Endodermal cell (in vitro differentiated cells): ENCODE results near the gene NRP1. TPM values are rescaled to one million over a fixed set of nuclear protein-coding genes. Genes with fewer than 3 reads are reported as not detected.

Experiments used
- DNase-seq: peaks from one replicate; pipeline ENCODE4 v3.0.0-alpha.2; 2017
- H3K27ac ChIP-seq: 2 replicates; pipeline ENCODE4 v1.5.1; 2013; ENCODE audit warnings: mild to moderate bottlenecking, low read depth, low read length, moderate library complexity
- H3K27me3 ChIP-seq: 2 replicates; pipeline ENCODE4 v1.6.1; 2013; ENCODE audit warnings: mild to moderate bottlenecking, low read length, moderate library complexity; ENCODE audit not compliant: insufficient read depth, control insufficient read depth, poor library complexity, severe bottlenecking
- H3K36me3 ChIP-seq: 2 replicates; pipeline ENCODE4 v1.7.0; 2013; ENCODE audit warnings: mild to moderate bottlenecking, low read length, moderate library complexity; ENCODE audit not compliant: control insufficient read depth, insufficient read depth
- H3K4me1 ChIP-seq: one replicate; pipeline ENCODE4 v1.7.0; 2013; ENCODE audit warnings: low read length; ENCODE audit not compliant: control insufficient read depth, insufficient read depth
- H3K4me3 ChIP-seq: 2 replicates; pipeline ENCODE4 v1.5.1; 2013; ENCODE audit warnings: mild to moderate bottlenecking, low read length, moderate library complexity
- H3K9ac ChIP-seq: 2 replicates; pipeline ENCODE4 v1.6.1; 2013; ENCODE audit warnings: mild to moderate bottlenecking, low read length, moderate library complexity; ENCODE audit not compliant: poor library complexity, severe bottlenecking; ENCODE audit errors: extremely low read depth
- H3K9me3 ChIP-seq: 2 replicates; pipeline ENCODE4 v1.6.1; 2013; ENCODE audit warnings: mild to moderate bottlenecking, low read length, moderate library complexity; ENCODE audit not compliant: control insufficient read depth
- H3K27ac Mint-ChIP-seq: 2 replicates; pipeline ENCODE4 v1.8.0; 2020; ENCODE audit warnings: mixed read lengths
- H3K27me3 Mint-ChIP-seq: 2 replicates; pipeline ENCODE4 v1.8.0; 2021; ENCODE audit warnings: mild to moderate bottlenecking, mixed read lengths; ENCODE audit not compliant: insufficient read depth
- H3K36me3 Mint-ChIP-seq: 2 replicates; pipeline ENCODE4 v1.8.0; 2020; ENCODE audit warnings: low read depth, mixed read lengths
- H3K4me1 Mint-ChIP-seq: 2 replicates; pipeline ENCODE4 v1.8.0; 2020; ENCODE audit warnings: mixed read lengths
- H3K4me3 Mint-ChIP-seq: 2 replicates; pipeline ENCODE4 v1.8.0; 2020; ENCODE audit warnings: mild to moderate bottlenecking, moderate library complexity, mixed read lengths
- H3K9me3 Mint-ChIP-seq: 2 replicates; pipeline ENCODE4 v1.8.0; 2020; ENCODE audit warnings: mild to moderate bottlenecking, mixed read lengths
- CTCF ChIP-seq: fragments of 200-600 bp; sonication (generic); conservative IDR thresholded peaks from 2 replicates; pipeline ENCODE4 v1.5.0; 2021; ENCODE audit warnings: antibody characterized with exemption, mild to moderate bottlenecking
- WGBS, 2 experiments: methylation state at CpG; one replicate each; pipeline versions ENCODE4 v1.1.5 to v1.1.7; 2013; ENCODE audit warnings: missing lambda C conversion rate in 2 of 2, mixed read lengths in 1 of 2; ENCODE audit not compliant: insufficient coverage in 1 of 2, insufficient read length in 1 of 2; 5-methylcytosine and 5-hydroxymethylcytosine counted together
- total RNA-seq, 2 donors: library from RNA; stranded (reverse); fragmentation: NEBNext Ultra II Directional in 1 of 2; extraction: Animal tissue kit (Norgen Biotek cat#: 25700) in 1 of 2; gene quantifications; 2 replicates in 1 of 2; 3 replicates in 1 of 2; pipeline ENCODE4 v1.2.1, GENCODE V29; 2021

Gene NRP1
- total RNA-seq, 2 donors from 2014 or later, result 20.7 to 30.6 TPM

GRCh38 chr10:33293531-33294170 lies 40.8 kb downstream of the NRP1 start:
- peaks cover 42% of the 10 kb centered on the region for H3K4me1 Mint-ChIP-seq
- no peaks in the 10 kb centered on the region for H3K27me3 ChIP-seq
- H3K27ac Mint-ChIP-seq, result no peak overlapping the region
- H3K9ac ChIP-seq, result no peak overlapping the region
- TF ChIP-seq CTCF, result no peak
- H3K36me3 ChIP-seq, result peaks cover 32% of the 10 kb centered on the region
- no peak overlapping the region for H3K4me3 ChIP-seq
- peaks cover 3% of the 10 kb centered on the region for H3K36me3 Mint-ChIP-seq
- H3K9me3 Mint-ChIP-seq, result no peaks in the 10 kb centered on the region
- no peaks in the 10 kb centered on the region for H3K27me3 Mint-ChIP-seq
- no peak overlapping the region for H3K27ac ChIP-seq
- H3K9me3 ChIP-seq, result no peaks in the 10 kb centered on the region
- H3K4me3 Mint-ChIP-seq, result no peak overlapping the region
- peaks cover 15% of the 10 kb centered on the region for H3K4me1 ChIP-seq
- DNase-seq, result no peak
- 93 to 95% methylated on average over 10 to 14 of the region's 14 CpGs for WGBS, 2 experiments

GRCh38 chr10:33293076-33293475 lies 41.4 kb downstream of the NRP1 start:
- Histone ChIP-seq H3K4me1 (peaks cover 20% of the 10 kb centered on the region), H3K4me3 (no peak overlapping the region), H3K36me3 (peaks cover 32% of the 10 kb centered on the region), H3K27me3 (no peaks in the 10 kb centered on the region), H3K9me3 (no peaks in the 10 kb centered on the region), H3K27ac (no peak overlapping the region), H3K9ac (no peak overlapping the region)
- Mint-ChIP-seq H3K4me1 (peaks cover 42% of the 10 kb centered on the region), H3K27me3 (no peaks in the 10 kb centered on the region), H3K27ac (no peak overlapping the region), H3K9me3 (no peaks in the 10 kb centered on the region), H3K36me3 (peaks cover 3% of the 10 kb centered on the region), H3K4me3 (no peak overlapping the region)
- TF ChIP-seq CTCF, result no peak
- no peak for DNase-seq
- WGBS, 2 experiments, result 92 to 100% methylated on average over 2 to 3 of the region's 3 CpGs

- Mint-ChIP-seq H3K4me3 (no peak overlapping the region), H3K27me3 (no peaks in the 10 kb centered on the region), H3K9me3 (no peaks in the 10 kb centered on the region), H3K4me1 (peaks cover 47% of the 10 kb centered on the region), H3K27ac (no peak overlapping the region), H3K36me3 (no peaks in the 10 kb centered on the region)
- Histone ChIP-seq H3K4me3 (no peak overlapping the region), H3K27ac (no peak overlapping the region), H3K9me3 (no peaks in the 10 kb centered on the region), H3K36me3 (peaks cover 23% of the 10 kb centered on the region), H3K4me1 (peaks cover 30% of the 10 kb centered on the region), H3K27me3 (no peaks in the 10 kb centered on the region), H3K9ac (no peak overlapping the region)
- WGBS, 2 experiments, result 85 to 90% methylated on average over 2 to 5 of the region's 5 CpGs
- TF ChIP-seq CTCF, result no peak
- DNase-seq, result no peak
Observed at GRCh38 chr10:33291053-33291592, 43.3 kb downstream of the NRP1 start.
